SW 1271 (cell line): ENCODE results near the gene JUN.

Experiments used
- DNase-seq, 2 experiments: peaks; one replicate each; lab custom pipeline; 2025; lab: John Stamatoyannopoulos, UW

Gene JUN

DNA sequence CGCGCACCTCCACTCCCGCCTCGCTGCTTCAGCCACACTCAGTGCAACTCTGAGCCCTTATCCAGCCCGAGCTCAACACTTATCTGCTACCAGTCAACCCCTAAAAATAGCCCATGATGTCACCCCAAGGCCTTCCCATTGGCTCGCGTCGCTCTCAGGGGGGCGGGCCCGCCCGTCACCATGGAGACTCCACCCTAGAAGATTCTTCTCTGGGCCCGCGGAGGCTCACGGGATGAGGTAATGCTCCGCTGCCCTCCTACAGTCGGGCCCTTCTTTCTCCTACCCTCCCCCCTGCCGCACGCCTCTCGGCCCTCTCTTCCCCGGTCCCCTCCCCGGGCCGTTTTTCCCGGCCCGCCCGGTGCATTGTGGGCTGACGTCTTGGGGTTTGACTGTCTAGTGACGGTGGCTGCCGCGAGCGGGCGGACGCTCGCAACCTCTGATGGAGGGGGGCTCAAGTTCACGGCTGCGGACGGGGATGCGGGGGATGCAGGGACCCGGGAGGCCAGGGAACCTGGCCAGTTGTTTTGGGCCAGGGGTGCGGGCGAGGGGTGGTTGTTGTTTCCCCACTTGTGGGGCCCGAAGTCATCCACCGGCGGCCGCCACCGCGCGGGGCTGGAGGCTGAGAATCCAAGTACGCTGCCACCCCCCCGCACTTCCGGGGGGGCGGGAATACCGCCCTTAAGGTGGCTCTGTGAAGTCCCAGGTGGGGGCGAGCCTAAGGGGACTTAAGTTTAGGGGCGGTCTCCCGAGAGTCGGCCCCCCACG is at the start of gene JUN:
Gene JUN, minus strand, starts transcription at position 55 of the 765 bp plus-strand sequence. CDS start 977 bp downstream, outside the sequence.
- peak; percentile 94 to 97 for DNase-seq

DNA sequence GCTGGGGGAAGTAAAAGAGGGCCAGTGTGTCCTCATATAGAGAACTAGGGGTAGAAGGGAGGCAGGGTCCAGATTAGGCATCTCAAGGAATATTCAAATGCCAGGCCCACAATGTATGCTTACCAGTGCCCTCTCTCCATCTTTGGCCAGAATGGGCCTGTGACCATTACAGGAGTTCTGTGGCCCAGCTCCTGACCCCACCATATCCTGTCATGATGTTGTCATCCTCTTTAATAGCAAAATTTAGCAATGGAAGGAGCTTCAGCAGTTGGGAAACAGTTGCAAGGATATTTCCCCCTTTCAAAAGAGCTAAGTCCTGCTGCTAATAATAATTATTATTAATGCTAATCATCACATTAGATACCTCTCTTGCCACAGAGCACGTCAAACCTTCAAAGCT is 49.3 kb upstream of the JUN start:
- DNase-seq: no peak

DNA sequence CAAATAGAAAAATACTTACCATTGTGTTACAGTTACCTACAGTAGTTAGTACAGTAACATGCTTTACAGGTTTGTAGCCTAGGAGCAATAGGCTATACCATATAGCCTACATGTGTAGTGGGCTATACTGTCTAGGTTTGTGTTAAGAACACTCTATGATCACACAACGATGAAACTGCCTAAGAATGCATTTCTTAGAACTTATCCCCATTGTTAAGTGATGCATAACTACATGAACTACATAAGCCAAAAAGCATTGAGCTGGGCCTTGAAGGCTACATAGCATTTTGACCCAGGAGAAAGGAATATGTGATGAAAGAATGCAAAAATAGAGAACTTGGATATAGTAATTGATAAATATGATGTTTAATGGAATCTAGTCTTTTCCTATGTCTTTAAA is 46.4 kb upstream of the JUN start:
- no peak for DNase-seq

DNA sequence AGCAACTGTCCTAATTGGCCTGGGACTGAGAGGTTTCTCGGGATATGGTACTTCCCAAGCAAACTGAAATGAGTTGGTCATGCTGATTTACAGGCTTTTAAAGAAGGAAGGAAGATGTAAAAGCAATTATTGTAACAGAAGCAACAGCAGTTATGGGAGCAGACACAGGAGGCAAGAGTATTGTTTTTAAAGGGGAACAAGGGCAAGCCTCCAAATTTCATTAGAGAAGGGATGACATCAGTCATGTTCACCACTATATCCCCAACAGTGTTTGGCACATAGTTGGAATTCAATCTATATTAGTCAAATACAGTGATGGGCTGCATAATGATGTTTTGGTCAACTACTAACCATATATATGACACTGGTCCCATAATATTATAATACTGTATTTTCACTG is 46.0 kb upstream of the JUN start:
- no peak for DNase-seq

DNA sequence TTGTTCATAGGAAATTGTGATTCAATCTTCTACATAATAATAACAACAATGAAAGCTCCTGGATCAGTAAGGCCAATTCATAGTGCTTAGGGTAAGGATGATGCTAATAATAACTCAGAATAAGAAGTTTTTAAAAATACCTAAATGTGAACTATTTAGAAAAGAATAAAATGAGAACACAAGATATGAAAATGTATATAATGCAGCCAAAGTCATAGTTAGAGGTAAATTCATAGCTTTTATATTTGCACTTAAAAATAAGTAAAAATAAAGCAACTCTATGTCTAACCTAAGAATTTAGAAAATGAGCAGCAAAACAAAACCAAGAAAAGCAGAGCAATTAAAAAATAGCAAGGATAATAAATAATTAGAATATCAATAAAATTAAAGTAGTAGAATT is 43.5 kb upstream of the JUN start:
- no peak for DNase-seq

DNA sequence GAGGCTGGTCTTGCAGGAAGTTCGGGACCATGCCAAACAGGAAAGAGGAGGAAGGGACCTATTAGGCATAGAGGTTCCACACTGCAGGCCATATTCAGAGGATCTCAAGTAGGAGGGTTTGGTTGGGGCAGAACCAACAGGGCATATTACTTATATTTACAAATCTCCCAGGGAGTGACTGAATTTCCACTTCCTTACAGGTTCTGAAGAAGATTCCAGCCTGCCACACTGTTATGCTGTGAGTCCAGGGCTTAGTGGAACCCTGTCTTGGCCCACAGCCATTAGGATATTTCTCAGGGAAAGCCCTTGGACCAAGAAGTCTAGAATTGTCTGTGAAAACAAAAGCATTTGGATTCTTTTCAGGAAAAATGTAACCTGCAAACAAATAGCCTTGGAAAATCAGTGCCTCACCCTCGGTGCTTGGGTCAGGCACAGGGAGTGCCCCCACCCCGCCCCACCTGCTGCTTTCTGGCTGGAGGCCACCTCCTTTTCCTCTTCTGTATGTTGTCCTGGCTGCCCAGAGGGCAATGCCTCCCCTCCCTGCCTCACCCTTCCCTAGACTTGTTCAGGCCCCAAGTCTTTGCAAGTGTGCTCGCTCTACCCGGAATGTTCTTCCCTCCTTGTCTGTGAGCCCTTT is 41.0 kb upstream of the JUN start:
- no peak for DNase-seq

GRCh38 chr1:58823481-58824010 is 39.7 kb upstream of the JUN start:
- DNase-seq: no peak

GRCh38 chr1:58821309-58821708 is 37.5 kb upstream of the JUN start:
- no peak for DNase-seq

DNA sequence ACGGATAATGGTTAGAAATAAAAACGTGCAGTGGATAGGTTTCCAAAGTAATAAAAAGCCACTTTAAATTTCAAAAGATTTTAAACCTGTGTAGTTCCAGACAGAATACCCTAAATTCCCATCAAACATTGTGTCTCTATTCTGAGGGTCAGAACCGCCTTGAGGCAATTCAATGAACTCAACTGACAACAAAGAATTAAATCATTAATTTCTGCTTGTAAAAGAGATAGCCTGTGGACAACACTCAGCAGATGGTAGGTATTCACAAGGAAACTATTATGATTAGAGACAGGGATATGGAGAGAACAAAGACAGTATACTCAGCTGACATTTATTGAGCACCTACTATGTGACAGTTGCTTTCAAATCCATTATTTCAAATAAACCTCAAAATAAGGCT is 35.1 kb upstream of the JUN start:
- no peak for DNase-seq

- peak; percentile 32 to 34 for DNase-seq
Measured at GRCh38 chr1:58818075-58818474, 34.2 kb upstream of the JUN start.

DNA sequence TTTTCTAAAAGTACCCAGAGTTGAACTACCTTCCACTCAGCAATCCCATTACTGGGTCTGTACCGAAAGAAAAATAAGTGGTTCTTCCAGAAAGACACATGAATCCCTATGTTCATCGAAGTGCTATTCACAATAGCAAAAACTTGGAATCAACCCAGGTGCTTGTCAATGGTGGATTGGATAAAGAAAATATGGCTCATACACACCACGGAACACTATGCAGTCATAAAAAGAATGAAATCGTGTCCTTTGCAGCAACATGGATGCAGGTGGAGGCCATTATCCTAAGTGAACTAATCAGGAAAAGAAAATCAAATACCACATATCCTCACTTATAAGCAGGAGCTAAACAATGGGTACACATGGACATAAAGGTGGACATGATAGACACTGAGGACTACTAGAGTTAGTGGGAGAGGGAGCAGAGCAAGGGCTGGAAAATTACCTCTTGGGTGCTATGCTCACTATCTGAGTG is 32.9 kb upstream of the JUN start:
- no peak for DNase-seq

DNA sequence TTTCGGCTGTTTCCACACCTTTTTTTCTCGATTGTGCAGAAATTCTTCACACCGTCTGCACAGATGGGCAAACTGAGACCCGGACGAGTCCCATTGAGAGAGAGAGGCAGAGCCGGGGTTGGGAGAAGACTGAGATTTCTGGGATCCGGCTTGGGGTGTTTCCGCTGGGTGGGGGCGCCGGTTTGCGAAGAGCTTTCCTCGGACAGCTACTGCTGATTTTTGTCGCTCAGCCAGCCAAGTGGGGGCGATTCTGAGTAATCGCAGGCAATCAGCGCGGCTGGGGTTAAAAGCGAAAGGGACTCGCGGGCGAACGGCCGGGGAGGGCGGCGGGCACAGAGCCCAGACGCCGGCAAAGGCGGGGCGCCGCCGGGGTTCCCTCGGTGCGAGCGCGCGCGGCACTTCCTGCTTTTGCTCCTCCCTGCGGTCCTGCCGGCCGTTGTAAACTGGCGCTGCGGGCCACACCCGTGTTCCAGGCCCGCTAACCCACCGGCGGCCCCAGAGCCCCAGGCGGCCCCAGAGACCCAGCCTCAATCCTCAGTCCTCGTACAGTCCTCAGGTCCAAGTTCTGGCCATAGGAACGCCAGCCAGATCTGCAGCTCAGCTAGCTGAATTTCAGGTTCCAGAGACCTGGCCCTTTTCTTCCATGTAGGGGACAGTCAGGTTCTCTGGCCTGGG is 32.4 kb upstream of the JUN start:
- DNase-seq: peak in 1 of 2 experiments; percentile 74

DNA sequence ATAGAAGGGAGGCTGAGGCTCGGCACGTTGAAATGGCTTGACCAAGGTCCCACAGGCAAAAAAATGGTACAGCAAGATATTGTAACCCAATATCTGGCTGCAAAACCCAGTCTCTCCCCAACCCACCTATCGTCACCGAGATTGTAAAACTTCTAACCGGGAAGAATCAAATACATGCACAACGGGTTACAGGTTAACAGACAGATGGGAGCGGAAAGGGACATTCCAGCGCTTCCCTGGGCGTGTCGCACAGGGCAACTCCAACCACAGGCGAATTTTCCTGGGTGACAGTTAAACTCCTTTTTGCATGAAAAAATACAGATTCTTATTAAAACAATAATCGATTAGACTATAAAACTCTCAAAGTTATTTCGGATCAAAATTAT is 31.8 kb upstream of the JUN start:
- DNase-seq: peak in 1 of 2 experiments; percentile 49

DNA sequence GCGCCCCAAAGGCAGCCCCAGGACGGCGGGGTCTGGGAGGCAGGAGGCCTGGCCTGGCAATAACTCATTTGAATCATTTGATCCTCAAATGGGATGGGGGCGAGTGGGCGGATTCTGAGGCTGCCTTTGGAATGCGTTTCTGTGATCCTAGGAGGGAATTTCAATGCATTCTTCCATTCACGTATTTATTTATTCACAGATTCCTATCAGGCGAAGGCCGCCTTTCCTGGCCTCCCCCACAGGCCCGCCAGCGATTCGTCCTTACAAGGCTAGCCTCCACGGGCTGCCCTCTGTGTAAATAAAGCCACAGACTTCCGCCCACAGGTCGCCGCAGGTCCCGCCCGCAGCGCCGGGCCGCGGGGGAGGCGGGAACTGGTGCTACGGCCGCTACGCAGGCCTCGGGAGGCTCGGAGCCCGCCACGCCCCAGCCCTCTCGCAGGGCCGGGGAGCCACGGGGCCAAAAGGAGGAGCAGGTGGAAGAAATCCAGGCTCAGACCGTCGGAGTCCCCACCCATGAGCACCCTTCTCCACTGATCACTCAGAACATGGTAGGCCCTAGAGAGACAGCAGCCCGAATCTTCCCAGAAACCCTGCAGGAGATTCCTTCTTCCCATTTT is 31.3 kb upstream of the JUN start:
- DNase-seq: peak; percentile 28 to 70

- DNase-seq: no peak
Measured at GRCh38 chr1:58814251-58815068, 30.6 kb upstream of the JUN start.

DNA sequence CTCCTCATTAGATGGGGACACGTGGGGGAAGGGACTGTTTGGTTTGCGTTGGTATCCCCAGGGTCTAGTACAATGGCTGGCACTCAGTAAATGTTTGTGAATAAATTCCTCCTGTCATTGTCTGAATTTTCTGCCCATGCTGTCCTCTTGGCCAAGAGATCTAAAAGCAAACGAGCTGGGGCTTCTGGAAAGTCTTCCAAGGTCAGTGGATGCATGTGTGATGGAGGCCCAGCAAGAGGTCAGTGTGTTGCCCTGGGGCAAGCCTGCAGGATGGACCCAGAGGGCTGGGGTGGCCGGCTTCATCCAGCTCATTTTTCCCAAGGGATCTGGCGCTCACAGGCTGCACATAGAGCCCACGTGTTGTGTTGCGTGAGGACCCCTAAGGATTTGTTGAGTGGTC is 30.0 kb upstream of the JUN start:
- DNase-seq: no peak

DNA sequence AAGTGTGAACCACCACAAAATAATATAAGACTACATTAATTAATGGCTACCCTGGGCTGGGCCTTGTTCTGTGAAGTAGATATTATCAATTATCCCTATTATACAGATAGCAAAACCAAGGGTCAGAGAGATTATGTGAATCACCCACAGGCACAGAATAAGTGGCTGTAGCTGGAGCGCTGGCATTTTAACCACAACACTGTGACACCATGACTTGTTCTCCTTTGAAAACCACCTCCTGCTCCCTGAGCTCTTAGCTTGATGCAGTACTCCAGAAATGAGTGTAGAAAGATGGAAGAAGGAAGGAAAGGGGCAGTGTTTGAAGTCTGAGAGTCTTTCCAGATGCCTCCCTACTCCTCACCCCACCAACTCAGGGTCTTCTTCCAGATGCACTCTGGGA is 29.5 kb upstream of the JUN start:
- DNase-seq: no peak

- DNase-seq: no peak
Measured at GRCh38 chr1:58812926-58813325, 29.1 kb upstream of the JUN start.

GRCh38 chr1:58812468-58812867 is 28.6 kb upstream of the JUN start:
- DNase-seq: no peak

DNA sequence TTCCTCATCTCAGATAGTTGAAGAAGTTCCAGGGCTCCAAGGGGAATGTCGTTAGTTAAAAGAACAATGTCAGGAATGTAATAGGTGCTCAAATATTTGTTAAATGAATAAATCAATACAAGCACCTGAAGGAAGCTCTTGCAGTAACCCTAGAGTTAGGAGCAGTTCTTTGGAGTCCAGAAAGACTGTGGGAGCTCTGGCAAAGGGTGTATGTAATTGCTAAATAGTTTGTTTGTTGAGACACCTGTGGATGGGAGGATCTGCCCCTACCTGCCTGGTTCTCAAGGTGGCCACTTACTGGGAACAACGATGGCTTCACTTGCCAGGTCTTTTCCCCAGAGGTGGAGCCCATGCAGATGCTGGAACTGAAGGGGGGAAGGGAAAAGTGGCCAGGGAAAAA is 27.5 kb upstream of the JUN start:
- no peak for DNase-seq

GRCh38 chr1:58809325-58810010 is 25.6 kb upstream of the JUN start:
- no peak for DNase-seq
